Stimulated activated CD4-positive, alpha-beta T cell treated with anti-CD3 and anti-CD28 coated beads, Interleukin-12 subunit alpha, Interleukin-12 subunit beta, amount 100 ng/mL, for 4 hours (primary cell): Measurements from ENCODE around the gene KRT84.
"Not testable (repeated sequence)": the region's sequence is repeated elsewhere in the genome, so short reads cannot be mapped to it uniquely, and the experiment has no call there.

ENCODE experiments used
- DNase-seq: peaks from one replicate; pipeline ENCODE4 v3.0.0-alpha.2; 2020

Gene KRT84

DNA sequence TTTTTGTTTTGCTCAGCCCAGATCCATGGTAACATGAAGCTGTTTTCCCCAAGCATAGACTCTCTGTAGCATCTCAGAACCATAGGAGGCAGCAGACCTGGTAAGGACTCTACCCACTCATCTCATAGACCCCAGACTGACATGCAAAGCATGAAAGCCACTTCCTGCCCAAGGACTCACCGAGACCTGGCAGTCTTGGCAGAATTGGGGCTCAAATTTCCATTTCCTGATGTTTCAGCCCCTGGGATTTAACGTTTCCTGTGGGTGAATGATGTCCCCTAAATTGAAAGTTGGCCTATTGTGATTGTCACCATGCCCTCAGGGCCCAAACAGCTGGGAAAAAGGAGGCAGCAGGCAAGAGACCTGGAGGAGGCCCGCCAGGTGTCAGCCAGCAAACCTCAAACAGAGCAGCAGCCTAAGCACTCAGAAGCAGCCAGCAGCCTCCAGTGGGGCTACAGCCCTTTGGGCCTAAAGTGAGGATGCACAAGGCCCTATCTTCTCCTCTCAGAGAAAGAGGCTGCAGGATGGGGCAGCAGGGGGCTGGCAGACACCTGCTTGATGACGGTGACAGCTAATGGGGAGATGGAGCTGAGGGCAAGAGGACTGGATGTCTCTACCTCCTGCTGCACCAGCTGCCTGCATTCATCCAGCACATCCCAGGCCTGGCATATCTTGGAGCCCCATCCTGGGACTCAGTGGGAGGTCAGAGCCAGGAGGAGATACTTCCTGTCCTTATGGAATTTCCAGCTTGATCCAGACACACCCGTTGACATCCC, 26.7 kb downstream of the KRT84 start:
- no peak for DNase-seq

GRCh38 chr12:52356762-52357580, 28.5 kb downstream of the KRT84 start:
- DNase-seq: no peak

GRCh38 chr12:52356031-52356761, 29.3 kb downstream of the KRT84 start:
- DNase-seq: no peak

DNA sequence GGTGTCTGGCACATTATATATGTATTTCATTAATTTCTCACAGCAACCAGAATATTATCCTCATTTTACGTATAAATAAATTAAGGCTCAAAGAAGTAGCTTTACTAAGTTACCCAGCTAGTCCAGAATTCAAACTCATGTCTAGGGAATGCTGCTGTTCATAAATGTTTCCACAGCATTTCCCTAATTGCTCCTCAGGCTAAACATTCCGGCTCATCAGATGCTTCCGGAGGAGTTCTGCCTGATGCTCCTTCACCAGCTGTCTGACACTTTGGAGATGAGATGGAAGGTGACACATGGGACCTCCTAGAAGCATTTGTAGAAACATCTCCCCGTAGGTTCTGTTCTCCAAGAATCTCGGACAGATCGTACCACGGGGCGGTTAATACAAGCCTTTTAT, 30.3 kb downstream of the KRT84 start:
- no peak for DNase-seq

GRCh38 chr12:52354200-52354599, 31.3 kb downstream of the KRT84 start:
- DNase-seq: no peak

DNA sequence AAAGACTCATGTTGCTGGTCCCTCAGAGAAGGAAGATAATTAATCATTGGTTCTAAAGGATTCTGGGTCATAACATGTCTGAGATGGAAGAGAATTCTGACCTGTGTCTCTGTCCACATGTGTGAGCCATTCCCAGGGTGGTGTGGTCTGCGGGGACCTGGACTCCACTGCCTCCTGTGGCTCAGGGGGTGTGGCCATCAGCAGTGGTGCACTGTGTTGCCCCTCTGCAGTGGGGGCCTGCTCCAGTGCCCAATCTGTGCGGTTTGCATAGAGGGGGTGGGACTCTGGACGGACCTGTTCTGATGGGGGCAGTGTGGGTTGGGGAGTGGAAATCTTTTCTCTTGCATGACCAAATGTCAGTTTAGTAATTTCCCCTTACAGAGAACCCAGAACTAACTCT, 31.7 kb downstream of the KRT84 start:
- no peak for DNase-seq

DNA sequence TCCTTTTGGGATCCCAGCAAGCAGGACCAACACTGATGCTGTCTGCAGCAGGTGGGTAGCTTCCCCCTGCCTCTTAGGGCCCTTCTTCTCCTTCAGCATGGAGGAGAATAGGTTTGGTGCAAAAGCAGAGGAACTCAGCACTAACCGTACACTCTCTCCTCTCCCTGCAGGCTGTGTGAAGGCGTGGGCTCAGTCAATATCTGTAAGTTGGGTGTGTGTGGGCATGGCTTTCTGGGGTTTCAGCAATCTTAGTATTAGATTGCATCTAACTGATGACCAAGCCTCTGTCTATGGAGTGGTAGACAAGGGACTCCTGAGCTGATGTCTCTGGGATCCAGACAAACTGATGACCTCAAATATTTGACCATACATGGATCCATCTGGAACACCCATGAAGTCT, 32.5 kb downstream of the KRT84 start:
- DNase-seq: no peak

GRCh38 chr12:52351196-52352059, 34.0 kb downstream of the KRT84 start:
- no peak for DNase-seq

GRCh38 chr12:52350786-52351185, 34.7 kb downstream of the KRT84 start:
- no peak for DNase-seq

GRCh38 chr12:52350021-52350620, 35.3 kb downstream of the KRT84 start:
- DNase-seq: no peak

- no peak for DNase-seq
Observed at GRCh38 chr12:52349196-52349595, 36.3 kb downstream of the KRT84 start.

DNA sequence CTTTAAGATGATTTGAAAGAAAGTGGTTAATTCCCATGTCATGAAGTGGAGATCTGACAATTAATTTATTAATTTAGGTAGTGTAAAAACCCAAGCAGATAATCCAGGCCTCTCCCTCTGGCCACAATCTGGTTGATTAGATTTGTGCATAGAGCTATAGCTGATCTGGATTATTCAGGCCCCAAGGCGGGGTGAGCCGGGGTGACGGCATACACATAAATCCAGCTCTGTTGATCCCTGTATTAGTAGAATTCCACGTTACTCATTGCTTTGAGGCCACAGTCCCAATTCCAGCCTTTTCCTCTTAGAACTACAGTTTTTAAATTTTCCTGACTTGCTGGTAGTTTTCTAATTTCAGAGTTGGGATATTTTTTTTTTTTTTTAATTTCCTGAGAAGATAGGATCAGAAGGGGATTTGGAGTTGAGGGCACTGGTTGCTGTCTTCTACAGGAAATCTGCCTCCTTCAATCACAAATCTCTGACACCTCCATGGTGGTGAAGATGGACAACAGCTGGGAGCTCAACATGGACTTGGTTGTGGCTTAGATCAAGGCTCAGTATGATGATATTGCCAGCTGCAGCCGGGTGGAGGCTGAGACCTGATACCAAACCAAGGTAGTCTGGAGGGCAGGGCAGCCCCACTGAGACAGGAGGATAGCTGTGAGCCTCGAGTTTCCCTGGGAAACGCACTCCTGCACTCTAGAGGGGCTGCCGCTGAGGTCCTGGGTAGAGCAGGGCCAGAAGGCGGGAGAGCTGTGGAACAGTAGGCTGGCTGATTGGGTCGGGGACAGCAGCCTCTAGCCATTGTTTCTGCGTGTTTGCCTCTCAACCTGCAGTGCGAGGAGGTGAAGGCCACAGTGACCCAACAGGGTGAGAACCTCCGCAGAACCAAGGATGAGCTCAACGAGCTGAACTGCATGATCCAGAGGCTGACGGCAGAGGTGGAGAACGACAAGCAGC, 37.6 kb downstream of the KRT84 start:
- DNase-seq: no peak

GRCh38 chr12:52347016-52347415, 38.4 kb downstream of the KRT84 start:
- no peak for DNase-seq

- no peak for DNase-seq
Observed at GRCh38 chr12:52346593-52346992, 38.9 kb downstream of the KRT84 start.

GRCh38 chr12:52345041-52345440, 40.4 kb downstream of the KRT84 start:
- DNase-seq: not testable (repeated sequence)

DNA sequence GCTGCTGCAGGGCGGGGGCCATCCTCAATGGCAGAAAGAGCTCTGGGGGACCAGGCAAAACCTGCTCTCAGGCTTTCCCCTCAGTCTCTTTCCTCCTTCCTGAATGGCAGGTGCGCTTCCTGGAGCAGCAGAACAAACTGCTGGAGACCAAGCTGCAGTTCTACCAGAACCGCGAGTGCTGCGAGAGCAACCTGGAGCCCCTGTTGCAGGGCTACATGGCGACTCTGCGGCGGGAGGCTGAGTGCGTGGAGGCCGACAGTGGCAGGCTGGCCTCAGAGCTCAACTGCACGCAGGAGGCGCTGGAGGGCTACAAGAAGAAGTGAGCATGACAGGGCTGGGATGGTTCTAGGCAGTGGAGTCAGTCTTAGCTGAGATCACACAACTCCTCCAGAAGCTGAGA, 41.3 kb downstream of the KRT84 start:
- DNase-seq: no peak

DNA sequence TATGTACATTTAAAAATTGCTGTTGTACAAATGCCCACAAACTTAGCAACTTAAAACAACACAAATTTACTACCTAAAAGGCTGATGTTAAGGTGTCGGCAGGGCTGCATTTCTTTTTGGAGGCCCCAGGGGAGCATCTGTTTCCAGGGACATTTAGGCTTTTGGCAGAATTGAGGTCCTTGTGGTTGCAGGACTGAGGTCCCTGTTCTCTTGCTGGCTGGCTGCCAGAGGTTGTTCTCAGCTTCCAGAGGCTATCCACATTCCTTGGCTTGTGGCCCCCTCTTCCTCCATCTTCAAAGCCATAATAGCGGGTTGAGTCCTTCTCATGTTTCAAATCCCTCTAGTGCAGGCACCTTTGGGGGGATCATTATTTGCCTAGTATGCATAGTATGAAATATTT, 41.9 kb downstream of the KRT84 start:
- no peak for DNase-seq

DNA sequence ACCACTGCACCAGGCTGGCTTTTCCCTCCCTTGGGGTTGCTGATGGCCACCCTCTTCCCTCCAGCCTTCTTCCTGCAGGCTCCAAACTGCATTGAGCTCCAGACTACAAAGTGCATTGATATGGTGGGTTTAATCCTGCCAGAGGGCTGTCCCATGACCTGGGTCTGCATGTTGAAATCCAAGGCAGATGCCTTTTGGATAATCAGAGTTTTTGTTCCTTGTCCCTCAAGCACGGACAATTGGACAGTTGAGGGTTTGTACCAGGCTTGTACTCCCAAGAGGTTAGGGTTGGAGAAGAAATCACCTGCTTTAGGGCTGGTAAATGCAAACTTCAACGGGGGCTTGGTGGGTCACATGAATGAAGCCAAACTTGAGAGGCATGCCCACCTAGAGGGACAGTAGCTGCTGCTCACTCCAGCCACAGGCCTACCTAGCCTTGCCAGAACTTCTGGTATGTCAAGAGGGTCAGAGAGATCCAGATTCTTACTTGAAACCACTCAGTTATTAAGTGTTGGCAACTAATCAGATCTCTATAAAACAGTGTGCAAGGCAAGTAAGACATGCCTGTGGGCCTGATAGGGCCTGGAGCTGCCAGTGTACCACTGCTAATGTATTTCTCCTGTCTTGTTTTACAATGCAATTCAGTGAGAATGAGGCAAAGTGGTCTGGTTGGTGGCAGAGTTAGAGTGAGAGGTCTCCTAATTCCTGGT, 42.5 kb downstream of the KRT84 start:
- DNase-seq: no peak

GRCh38 chr12:52341066-52341580, 44.3 kb downstream of the KRT84 start:
- no peak for DNase-seq
